HG02678 (cell line): ENCODE data around the gene LBH.
"Not testable (repeated sequence)": the region's sequence is repeated elsewhere in the genome, so short reads cannot be mapped to it uniquely, and the experiment has no call there.

Experiments used
- ATAC-seq: cut with Tn5 transposase; IDR thresholded peaks from one replicate; pipeline ENCODE4 v1.9.1; 2021; ENCODE audit warnings: mild to moderate bottlenecking, moderate library complexity; ENCODE audit not compliant: unreplicated experiment

LBH gene

GRCh38 chr2:30255466-30256408, 24.4 kb downstream of the LBH start:
- no peak for ATAC-seq

DNA sequence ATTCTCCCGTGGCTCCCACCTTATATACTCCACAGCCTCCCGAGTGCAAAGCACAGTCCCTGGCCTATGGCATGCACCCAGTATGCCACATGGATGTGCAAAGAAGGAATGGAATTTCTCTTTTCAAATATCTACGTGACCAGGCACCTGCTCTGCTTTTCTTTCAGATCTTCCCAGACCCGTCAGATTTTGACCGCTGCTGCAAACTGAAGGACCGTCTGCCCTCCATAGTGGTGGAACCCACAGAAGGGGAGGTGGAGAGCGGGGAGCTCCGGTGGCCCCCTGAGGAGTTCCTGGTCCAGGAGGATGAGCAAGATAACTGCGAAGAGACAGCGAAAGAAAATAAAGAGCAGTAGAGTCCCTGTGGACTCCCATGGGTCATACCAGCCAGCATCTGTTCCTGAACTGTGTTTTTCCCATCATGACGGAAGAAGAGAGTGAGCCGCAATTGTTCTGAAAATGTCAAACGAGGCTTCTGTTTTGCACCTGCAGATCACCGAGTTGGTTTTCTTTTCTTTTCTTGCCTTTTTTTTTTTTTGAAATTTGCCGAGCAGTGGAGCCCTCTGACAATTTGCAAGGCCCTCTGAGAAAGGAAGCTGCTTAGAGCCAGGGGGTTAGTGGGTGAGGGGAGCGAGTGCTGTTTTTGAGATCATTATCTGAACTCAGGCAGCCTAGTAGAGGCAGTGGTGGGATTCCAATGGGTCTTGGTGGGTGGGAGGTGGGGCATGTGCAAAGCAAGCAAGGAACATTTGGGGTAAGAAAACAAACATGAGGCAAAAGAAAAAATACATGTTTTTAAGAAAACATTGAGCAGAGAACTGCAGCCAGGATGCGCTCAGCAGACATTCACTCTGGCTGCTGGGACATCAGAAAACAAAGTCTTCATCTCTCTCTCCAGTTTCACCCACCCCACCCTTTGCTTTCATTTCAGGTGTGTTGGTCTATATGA, 26.2 kb downstream of the LBH start:
- ATAC-seq: no peak

DNA sequence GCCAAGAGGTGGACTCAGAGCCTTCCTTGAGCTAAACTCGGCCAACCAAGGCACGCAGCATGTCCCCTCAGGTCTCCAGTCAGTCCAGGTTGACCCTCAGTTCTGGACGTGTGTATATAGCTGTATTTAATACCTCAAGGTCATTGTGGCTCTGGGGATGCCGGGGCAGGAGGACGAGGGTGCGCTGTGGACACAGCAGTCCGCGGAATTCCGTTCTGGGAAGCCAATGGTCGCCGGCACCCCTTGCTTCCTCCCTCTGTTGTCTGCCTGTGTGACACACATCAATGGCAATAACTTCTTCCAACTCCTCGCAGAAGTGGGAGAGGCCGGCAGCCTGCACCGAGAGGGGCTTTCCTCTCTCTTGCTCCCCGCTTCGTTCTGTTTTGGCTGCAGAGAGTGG, 27.7 kb downstream of the LBH start:
- ATAC-seq: no peak

DNA sequence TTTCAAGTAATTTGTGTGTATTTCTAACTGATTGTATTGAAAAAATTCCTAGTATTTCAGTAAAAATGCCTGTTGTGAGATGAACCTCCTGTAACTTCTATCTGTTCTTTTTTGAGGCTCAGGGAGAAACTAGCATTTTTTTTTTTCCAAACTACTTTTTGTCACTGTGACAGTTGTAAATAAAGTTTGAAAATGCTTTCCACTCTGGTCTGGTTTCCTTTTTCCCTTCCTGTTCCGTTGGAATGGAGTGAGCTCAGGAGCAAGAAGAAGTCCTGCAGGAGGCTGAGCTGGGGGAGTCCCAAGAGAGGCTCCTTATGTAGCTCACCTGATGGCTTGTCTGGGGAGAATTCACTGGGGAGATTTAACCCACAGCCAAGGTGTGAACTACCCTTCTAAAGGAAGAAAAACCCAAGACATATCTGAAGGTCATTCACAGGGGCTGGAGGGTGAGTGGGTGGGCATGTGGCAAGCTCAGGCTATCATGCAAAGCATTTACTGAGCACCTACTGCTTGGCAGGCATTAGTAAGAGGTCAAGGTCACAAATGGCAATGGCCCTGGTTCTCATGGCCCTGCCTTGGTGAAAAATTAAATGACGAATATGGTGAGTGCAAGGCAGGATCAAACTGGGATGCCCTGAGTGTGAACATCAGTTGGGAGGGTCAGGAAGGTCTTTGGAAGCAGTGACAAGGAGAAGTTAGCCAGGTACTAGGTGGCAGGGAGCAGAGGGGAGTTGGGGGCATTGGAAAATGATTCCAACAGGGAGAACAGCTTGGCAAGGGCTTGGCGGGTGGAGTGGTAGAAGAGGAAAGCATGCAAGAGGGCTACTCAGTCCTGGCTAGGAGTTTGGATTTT, 28.7 kb downstream of the LBH start:
- ATAC-seq: no peak

GRCh38 chr2:30260941-30261340, 29.6 kb downstream of the LBH start:
- ATAC-seq: no peak

DNA sequence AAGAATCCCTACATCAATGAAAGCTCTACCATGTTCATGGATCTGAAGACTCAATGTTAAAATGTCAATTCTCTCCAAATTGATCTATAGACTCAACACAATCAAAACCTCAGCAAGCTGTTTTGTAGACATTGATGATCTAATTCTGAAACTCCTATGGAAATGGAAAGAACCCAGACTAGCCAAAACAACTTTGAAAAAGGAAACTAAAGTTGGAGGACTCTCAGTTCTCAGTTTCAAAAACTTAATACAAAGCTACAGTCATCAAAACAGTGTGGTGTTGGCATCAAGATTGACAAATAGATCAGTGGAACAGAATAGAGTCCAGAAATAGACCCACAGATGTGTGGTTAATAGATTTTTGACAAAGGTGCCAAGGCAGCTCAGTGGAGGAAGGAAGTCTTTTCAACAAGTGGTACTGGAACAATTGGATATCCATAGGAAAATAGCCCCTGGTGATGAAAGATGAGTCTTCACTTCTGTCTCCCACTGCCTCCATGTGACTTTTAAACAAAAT, 30.4 kb downstream of the LBH start:
- no peak for ATAC-seq

DNA sequence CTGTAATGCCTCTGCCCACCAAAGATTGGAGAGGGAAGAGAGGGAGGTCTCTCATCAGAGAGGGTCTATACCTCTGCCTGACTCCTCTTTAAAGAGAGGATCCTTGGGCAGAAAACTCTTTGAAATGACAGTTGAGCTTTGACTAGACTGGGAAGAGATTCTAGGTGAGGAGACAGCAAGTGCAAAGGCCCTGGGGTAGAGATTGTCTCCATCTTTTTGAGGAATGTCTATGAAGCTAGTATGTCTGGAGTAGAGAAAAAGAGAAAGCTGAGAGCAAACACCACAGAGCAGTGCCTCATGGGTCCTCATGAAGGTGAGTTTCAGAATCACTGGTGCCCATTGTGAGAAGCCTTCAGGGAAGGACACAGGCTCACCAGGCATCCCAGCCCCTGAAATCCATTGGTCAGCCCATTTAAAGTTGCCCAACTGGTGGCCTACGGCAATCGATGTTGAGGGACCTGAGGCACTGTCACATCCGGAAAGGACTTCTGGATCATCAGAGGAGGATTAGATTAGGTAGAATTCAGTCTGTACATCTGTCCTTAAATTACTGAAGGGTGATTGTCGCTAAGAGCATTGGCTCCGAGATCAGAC, 31.5 kb downstream of the LBH start:
- ATAC-seq: no peak

DNA sequence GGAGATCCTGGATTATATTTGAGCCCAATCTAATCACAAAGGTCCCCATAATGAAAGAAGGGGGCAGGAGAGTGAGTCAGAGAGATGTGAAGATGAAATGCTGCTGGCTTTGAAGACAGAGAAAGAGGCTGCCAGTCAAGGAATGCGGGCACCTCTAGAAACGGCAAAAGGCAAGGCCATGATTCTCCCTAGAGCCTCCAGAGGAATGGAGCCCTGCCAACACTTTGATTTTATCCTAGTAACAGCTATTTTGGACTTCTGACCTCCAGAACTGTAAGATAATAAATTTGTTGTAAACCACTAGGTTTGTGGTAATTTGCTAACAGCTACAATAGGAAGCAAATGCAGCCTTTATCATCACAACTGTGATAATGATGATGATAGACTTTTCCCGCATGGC, 32.9 kb downstream of the LBH start:
- no peak for ATAC-seq

GRCh38 chr2:30265052-30266015, 34.0 kb downstream of the LBH start:
- no peak for ATAC-seq

GRCh38 chr2:30266051-30266621, 34.8 kb downstream of the LBH start:
- peak; percentile 47 for ATAC-seq

DNA sequence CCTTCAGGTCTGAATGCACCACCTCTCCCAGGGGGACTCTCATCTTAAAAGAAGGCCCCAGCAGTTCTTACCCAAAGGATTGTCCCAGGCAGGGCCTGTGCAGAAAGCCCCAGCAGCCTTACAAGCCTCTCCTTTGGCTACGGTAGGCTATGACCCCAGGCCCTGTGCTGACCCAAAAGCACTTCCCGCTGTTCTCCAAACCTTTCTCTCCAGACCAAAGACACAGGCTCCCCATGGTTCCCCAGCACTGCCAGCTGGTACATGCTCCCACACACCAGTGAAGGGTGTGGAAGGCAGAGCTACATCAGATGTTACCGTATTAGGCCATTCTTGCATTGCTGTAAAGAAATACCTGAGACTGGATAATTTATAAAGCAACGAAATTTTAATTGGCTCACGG, 35.4 kb downstream of the LBH start:
- no peak for ATAC-seq

DNA sequence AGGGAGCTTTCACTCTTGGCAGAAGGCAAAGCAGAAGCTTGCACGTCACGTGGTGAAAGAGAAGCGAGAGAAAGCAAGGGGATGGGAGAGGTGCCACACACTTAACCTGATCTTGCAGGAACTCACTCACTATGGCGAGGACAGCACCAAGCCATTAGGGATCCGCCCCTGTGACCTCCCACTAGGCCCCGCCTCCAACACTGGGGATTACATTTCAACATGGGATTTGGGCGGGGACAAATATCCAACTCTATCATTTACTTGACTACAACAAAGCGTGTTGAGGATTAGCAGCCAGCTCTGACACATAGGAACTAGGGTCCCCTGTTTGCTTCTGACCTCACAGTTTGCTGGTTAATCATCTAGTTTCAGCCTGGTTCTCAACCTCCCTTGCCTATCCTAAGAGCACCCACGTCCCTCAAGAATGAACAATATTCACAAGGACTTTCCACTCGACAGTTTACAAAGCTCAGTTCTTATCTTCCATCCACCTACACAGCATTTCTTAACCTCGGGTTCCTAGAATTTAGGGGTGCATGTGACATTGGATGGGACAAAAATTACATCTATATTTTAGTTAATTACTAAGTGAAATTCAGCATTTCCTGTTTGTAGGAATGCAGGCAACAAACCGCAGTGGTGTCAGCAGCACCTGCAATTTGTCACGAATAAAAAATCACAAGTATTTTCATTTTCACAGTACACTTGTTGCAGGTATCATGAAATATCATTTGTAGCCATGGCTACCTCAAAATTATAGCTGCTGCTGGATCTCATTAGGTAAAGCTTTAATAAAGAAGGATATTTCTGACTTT, 36.0 kb downstream of the LBH start:
- no peak for ATAC-seq

DNA sequence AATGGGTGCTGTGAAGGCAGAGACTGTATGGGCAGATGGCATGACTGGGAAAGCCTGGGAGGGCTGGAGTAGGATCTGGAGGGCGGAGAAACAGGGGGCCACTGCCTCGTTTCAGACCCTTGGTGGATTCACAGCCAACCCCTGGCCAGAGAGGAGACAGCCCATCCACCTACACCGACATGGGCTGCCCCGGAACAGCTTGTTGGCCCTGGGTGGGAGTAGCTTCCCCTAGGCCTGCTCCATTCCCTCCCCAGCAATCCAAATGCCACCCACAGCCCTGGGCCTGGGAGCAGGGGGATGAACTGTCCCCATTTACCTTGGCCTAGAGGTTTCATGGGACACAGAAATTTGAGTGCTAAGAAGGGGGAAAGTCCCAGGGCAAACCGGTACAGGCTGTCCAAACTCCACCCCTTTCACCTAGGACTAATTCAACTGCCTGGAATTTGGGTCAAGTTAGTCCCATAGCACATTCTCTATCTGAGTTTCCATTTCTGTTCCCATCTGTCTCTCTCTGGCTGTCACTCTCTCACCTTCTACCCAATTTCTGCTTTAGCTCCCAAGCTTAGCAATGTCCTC, 37.0 kb downstream of the LBH start:
- no peak for ATAC-seq

DNA sequence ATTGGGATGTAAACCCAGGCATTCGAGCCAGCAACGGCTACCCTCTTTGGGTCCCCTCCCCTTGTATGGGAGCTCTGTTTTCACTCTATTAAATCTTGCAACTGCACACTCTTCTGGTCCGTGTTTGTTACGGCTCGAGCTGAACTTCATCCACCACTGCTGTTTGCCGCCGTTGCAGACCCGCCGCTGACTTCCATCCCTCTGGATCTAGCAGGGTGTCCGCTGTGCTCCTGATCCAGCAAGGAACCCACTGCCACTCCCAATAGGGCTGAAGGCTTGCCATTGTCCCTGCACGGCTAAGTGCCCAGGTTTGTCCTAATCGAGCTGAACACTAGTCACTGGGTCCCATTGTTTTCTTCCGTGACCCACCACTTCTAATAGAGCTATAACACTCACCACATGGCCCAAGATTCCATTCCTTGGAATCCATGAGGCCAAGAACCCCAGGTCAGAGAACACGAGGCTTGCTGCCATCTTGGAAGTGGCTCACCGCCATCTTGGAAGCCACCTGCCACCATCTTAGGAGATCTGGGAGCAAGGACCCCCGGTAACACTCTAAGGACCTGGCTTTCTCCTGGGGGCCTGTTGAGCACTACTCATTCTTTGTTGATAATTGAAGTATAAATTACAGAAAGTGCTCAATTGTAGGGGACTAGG, 37.9 kb downstream of the LBH start:
- not testable (repeated sequence) for ATAC-seq

DNA sequence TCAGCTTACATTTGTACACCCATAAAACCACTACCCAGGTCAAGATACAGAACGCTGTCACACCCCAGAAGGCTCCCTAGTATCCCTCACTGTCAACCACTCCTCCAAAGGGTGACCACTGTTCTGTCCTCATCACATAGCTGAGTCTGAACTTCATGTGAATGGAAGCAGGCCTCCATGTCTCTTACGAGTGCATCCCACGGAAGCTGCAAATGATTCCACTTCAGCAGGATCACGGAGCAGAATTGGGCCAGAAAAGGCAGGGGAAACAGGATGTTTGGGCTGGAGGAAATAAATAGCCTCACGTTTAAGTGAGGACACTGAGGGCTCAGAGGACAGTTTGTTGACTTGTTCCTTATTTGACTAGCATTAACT, 38.4 kb downstream of the LBH start:
- no peak for ATAC-seq

- no peak for ATAC-seq
These were observed 38.8 kb downstream of the LBH start for GRCh38 chr2:30270166-30270565.

GRCh38 chr2:30271301-30271700, 40.0 kb downstream of the LBH start:
- ATAC-seq: no peak
